Activated CD8-positive, alpha-beta memory T cell treated with anti-CD3 and anti-CD28 coated beads for 48 hours (primary cell): ENCODE data around the gene ESYT2.
"Not testable (repeated sequence)": the region's sequence is repeated elsewhere in the genome, so short reads cannot be mapped to it uniquely, and the experiment has no call there.

Source experiments
- DNase-seq, 3 experiments: peaks; one replicate each; pipeline ENCODE4 v3.0.0-alpha.2; 2020; ENCODE audit warnings: low read depth in 2 of 3, low spot score in 2 of 3

Gene ESYT2

GRCh38 chr7:158703679-158704523, 125.4 kb downstream of the ESYT2 start:
- DNase-seq = not testable (repeated sequence)

GRCh38 chr7:158702944-158703343, 126.4 kb downstream of the ESYT2 start:
- DNase-seq = no peak

- DNase-seq = no peak
Observed at GRCh38 chr7:158702196-158702595, 127.1 kb downstream of the ESYT2 start.

GRCh38 chr7:158700008-158700407, 129.3 kb downstream of the ESYT2 start:
- DNase-seq = no peak

GRCh38 chr7:158699341-158699740, 130.0 kb downstream of the ESYT2 start:
- no peak for DNase-seq

- DNase-seq = no peak
Observed at GRCh38 chr7:158698657-158699195, 130.6 kb downstream of the ESYT2 start.

GRCh38 chr7:158697597-158697996, 131.7 kb downstream of the ESYT2 start:
- DNase-seq = not testable (repeated sequence)

- DNase-seq = no peak
Observed at GRCh38 chr7:158695726-158696452, 133.4 kb downstream of the ESYT2 start.

- DNase-seq = no peak
Observed at GRCh38 chr7:158695056-158695455, 134.3 kb downstream of the ESYT2 start.

- no peak for DNase-seq
Observed at GRCh38 chr7:158694650-158695049, 134.7 kb downstream of the ESYT2 start.

- no peak for DNase-seq
Observed at GRCh38 chr7:158689488-158689887, 139.8 kb downstream of the ESYT2 start.

- no peak for DNase-seq
Observed at GRCh38 chr7:158687406-158687805, 141.9 kb downstream of the ESYT2 start.

- DNase-seq = no peak
Observed at GRCh38 chr7:158685693-158686092, 143.6 kb downstream of the ESYT2 start.

- DNase-seq = no peak
Observed at GRCh38 chr7:158684329-158684728, 145.0 kb downstream of the ESYT2 start.

GRCh38 chr7:158683541-158683940, 145.8 kb downstream of the ESYT2 start:
- DNase-seq = no peak

GRCh38 chr7:158682456-158682855, 146.9 kb downstream of the ESYT2 start:
- DNase-seq = no peak
